Type B pancreatic cell (in vitro differentiated cells): ENCODE data around the gene CUL3. TPM values are rescaled to one million over a fixed set of nuclear protein-coding genes. Genes with fewer than 3 reads are reported as not detected.

ENCODE experiments used
- DNase-seq: peaks from one replicate; pipeline ENCODE4 v3.0.0; 2021; ENCODE audit warnings: mixed read lengths; ENCODE audit not compliant: unreplicated experiment; ENCODE audit errors: extremely low spot score
- H3K27ac Mint-ChIP-seq: 2 replicates; pipeline ENCODE4 v1.8.0; 2021; ENCODE audit warnings: mild to moderate bottlenecking, mixed read lengths
- H3K27me3 Mint-ChIP-seq: 2 replicates; pipeline ENCODE4 v1.8.0; 2021; ENCODE audit warnings: mixed read lengths
- H3K36me3 Mint-ChIP-seq: 2 replicates; pipeline ENCODE4 v1.8.0; 2021; ENCODE audit warnings: mixed read lengths
- H3K4me1 Mint-ChIP-seq: one replicate; pipeline ENCODE4 v1.8.0; 2021; ENCODE audit warnings: mixed read lengths; ENCODE audit not compliant: unreplicated experiment
- H3K4me3 Mint-ChIP-seq: 2 replicates; pipeline ENCODE4 v1.8.0; 2021; ENCODE audit warnings: mild to moderate bottlenecking, mixed read lengths
- H3K9me3 Mint-ChIP-seq: 2 replicates; pipeline ENCODE4 v1.8.0; 2021; ENCODE audit warnings: mixed read lengths
- total RNA-seq: library from RNA; stranded (reverse); gene quantifications from 2 replicates; pipeline ENCODE4 v1.2.1, GENCODE V29; 2021; ENCODE audit warnings: low replicate concordance
- TF ChIP-seq, protein P1 (sequence below): fragments of 200-600 bp; sonication (generic); conservative IDR thresholded peaks from 2 replicates; pipeline ENCODE4 v1.5.0; 2021; ENCODE audit warnings: antibody characterized with exemption, mild to moderate bottlenecking

CUL3 gene
- total RNA-seq, 1 donor from 2014 or later = 87.2 TPM

DNA sequence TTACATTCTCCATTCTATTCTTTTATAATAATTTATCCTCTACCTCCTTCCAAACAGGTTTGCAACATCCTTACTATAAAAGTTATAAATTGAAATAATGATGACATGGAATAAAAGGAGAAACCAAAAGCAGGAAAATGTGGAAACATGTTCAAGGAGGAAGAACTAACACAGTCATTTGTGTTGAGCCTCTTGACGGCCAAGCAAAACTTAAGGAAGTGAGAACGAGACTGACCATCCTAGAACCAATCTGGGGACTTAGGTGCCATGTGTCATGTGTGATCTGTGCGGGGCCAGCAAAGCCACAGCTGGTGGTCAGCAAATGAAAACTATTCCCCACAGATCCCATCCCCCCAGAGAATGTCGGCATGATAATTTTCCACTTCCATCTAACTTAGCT, 157.7 kb downstream of the CUL3 start:
- H3K9me3 Mint-ChIP-seq = peaks cover 9% of the 10 kb centered on the region
- H3K4me3 Mint-ChIP-seq = no peak overlapping the region
- no peaks in the 10 kb centered on the region for H3K36me3 Mint-ChIP-seq

DNA sequence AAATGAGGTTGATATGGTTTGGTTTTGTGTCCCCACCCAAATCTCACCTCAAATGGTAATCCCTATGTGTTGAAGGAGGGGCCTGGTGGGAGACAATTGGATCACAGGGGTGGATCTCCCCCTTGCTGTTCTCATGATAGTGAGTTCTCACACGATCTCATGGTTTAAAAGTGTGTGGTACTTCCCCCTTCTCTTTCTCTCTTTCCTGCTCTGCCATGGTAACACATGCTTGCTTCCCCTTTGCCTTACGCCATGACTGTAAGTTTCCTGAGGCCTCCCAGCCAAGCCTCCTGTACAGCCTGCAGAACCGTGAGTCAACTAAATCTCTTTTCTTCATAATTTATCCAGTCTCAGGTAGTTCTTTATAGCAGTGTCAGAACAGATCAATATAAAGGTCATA, 158.5 kb downstream of the CUL3 start:
- no peaks in the 10 kb centered on the region for H3K4me1 Mint-ChIP-seq

More for the DNA sequence above, 157.7 kb downstream of the CUL3 start:
- Mint-ChIP-seq H3K27me3 (no peaks in the 10 kb centered on the region), H3K4me1 (no peaks in the 10 kb centered on the region), H3K27ac (no peak overlapping the region)
- no peak for DNase-seq
- TF ChIP-seq, protein P1, sequence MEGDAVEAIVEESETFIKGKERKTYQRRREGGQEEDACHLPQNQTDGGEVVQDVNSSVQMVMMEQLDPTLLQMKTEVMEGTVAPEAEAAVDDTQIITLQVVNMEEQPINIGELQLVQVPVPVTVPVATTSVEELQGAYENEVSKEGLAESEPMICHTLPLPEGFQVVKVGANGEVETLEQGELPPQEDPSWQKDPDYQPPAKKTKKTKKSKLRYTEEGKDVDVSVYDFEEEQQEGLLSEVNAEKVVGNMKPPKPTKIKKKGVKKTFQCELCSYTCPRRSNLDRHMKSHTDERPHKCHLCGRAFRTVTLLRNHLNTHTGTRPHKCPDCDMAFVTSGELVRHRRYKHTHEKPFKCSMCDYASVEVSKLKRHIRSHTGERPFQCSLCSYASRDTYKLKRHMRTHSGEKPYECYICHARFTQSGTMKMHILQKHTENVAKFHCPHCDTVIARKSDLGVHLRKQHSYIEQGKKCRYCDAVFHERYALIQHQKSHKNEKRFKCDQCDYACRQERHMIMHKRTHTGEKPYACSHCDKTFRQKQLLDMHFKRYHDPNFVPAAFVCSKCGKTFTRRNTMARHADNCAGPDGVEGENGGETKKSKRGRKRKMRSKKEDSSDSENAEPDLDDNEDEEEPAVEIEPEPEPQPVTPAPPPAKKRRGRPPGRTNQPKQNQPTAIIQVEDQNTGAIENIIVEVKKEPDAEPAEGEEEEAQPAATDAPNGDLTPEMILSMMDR = no peak

DNA sequence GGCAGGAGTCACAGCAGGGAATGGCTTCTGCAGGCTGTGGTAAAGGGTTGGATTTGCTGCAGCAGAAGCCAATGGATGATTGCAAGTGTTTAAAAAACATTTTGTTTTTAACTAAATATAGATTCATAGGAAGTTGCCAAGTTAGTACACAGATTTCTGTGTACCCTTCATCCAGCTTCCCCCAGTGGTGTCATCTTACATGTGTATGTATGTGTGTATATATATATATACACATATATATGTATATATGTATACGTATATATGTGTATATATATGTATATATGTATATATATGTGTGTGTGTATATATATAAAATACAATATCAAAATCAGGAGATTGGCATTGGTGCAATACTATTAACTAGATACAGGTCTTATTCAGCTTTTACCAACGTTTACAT, 164.1 kb downstream of the CUL3 start:
- TF ChIP-seq, protein P1 = no peak
- Mint-ChIP-seq H3K36me3 (no peaks in the 10 kb centered on the region), H3K27me3 (no peaks in the 10 kb centered on the region), H3K4me1 (no peaks in the 10 kb centered on the region), H3K4me3 (no peak overlapping the region), H3K27ac (no peak overlapping the region), H3K9me3 (peaks cover 12% of the 10 kb centered on the region)
- DNase-seq = no peak

More for the DNA sequence above, 158.5 kb downstream of the CUL3 start:
- H3K9me3 Mint-ChIP-seq = peaks cover 12% of the 10 kb centered on the region
- no peaks in the 10 kb centered on the region for H3K36me3 Mint-ChIP-seq
- no peak overlapping the region for H3K27ac Mint-ChIP-seq
- no peak for DNase-seq
- no peaks in the 10 kb centered on the region for H3K27me3 Mint-ChIP-seq
- TF ChIP-seq, protein P1 = no peak
- no peak overlapping the region for H3K4me3 Mint-ChIP-seq

Other genes starting within 250 kb of the CUL3 start
- gene FAM124B, start 183.3 kb downstream of the CUL3 start, total RNA-seq = not detected in 2 replicates
- gene CCDC195, start 131.0 kb upstream of the CUL3 start, total RNA-seq = not detected in 2 replicates